ENCODE data around the gene SIRT2.

Gene SIRT2

DNA sequence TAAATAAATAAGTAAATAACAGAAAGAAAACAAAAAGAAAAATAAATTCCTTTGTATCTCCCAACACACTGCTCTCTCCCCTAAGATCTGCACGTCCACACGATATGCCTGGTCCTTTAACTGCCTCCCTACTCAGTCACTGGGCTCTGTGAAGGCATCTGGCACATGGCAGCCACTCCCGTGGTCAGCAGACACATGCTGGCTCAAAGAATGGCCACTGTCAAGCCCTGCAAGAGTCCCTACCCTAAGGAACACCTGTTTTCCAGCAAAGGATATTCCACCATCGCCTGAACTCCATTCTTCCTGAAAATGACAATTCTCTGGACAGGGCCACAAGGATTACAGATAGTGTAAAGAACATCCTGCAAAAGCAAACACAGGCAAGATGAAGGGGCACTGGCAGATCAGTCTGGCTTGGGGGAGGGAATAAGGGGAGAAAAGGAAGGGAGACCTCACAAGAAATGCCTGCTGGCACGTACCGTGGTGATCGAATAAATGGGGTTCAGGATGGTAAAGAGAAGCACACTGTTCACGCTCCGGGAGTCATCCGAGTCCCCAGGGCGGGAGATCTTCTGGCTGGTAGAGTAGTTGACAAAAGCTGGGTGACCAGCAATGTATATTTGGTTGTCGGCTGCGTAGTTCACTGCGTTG, 53.9 kb downstream of the SIRT2 start:
- no peak for DNase-seq (ENCODE audit: low read depth in 2 of 2, low spot score in 1 of 2)

- no peak for DNase-seq (ENCODE audit: low read depth in 2 of 2, low spot score in 1 of 2)
These were observed 55.2 kb downstream of the SIRT2 start for GRCh38 chr19:38844093-38844686.

DNA sequence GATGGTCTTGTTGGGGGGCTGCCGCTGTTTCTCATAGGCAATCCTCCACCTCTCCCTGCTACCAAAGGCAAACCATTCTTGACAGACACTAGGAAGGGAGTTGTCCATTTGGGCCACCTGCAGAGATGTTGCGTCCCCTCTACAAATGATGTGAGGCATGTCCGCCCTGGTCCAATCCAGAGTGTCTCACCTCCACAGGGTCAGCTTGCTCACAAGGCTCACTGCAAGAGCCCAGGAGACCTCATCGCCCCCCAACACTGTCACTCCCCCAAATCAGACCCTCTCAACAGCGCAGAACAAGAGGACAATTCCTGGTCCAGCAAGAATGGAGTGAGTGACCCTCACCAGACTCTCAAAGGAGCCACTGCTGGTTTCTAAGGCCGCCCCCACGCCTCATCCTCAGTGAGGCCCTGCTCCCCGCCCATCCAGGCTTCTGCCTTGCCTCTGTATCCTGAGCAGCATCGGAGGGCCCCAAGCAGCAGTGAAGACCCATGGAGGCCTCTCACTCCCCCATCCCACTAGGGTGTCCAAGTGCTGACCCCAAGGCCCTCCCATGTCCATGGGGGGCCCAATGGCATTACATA, 56.2 kb downstream of the SIRT2 start:
- no peak for DNase-seq (ENCODE audit: low read depth in 2 of 2, low spot score in 1 of 2)

GRCh38 chr19:38842439-38843174, 56.8 kb downstream of the SIRT2 start:
- peak in 1 of 2 donors; percentile 24 for DNase-seq (ENCODE audit: low read depth in 2 of 2, low spot score in 1 of 2)

DNA sequence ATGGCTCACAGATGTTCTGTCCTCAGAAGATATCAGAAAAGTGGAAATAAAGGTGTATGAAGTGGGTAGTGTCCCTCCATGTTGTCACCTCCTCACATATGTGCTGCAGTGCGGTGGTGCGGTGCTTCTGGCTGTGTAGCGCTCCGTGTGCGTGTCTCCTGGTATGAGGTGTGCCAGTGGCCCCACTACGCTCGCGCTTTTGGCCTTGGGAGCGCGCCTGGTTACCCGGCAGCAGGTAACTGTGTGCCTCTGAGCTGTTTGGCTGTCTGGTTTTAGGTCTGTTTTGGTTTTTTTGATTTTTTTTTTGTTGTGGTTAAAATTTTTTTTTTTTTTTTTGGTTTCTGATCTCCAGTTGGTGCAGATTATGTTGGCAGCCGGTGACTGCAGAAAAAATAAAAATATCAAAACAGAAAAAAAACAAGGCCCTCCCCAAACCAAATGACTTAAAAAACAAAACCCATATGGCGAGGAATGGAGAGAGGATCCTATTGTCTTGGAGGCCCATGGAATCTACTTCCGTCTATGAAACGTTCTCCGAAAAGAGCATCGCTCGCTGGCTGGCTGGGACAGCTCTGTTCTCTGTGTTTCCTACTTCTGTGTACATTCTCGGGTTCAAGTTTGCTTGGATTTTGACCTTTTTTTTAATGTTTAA, 57.5 kb downstream of the SIRT2 start:
- DNase-seq (ENCODE audit: low read depth in 2 of 2, low spot score in 1 of 2) = no peak

- no peak for DNase-seq (ENCODE audit: low read depth in 2 of 2, low spot score in 1 of 2)
These were observed 58.1 kb downstream of the SIRT2 start for GRCh38 chr19:38841180-38841766.

DNA sequence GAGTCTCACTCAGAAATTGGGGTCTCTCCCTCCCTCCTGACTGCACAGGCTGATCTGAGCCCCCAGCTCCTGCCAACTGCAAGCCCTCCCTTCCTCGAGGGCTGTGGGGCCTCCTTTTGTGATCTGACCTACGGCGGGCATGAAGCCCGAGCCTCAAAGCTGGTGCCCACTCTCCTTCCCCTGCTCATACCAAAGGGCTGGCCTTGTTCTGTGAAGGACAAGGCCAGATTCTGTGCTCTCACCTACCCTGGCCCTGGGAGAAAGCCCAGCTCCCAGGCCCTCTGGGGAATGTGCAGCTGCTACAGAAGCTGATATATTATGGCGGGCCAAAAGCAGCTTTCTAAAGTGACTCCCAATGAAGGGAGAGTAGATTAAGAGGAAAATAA, 58.8 kb downstream of the SIRT2 start:
- DNase-seq (ENCODE audit: low read depth in 2 of 2, low spot score in 1 of 2) = no peak

DNA sequence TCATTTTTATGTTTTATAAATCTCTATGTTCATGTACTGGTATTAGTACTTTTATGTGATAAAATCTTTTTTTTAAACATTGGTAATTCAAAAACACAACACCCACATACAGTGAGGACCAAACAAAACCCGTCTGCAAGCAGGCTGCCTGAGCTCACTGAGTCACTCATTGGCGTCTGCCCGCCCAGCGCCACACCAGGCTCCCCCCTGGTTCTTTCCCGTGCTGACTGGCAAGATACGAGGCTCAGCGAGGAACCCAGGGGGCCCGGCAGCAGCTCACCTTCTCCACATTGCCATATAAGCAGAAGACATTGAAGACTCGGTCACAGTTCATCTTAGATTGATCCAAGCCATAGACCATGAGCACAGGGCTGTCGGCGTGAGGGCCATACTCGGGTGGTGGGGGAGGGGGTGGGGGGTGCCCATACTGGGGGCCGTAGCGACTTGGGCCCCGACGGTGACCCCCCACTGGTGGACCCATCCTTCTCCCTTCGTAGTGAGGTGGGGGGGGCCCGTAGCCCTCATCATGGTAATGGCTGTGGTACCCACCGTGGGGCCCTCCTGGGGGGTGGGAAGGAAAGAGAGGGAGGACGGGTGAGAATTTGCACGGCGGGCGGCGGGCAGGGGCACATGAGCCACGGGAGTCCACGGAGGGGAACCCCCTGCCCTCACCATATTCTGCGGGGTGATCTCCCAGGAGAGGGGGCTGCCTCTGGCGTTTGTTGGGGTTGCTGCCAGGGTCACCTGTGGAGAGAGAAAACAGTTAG, 59.4 kb downstream of the SIRT2 start:
- DNase-seq (ENCODE audit: low read depth in 2 of 2, low spot score in 1 of 2) = no peak

DNA sequence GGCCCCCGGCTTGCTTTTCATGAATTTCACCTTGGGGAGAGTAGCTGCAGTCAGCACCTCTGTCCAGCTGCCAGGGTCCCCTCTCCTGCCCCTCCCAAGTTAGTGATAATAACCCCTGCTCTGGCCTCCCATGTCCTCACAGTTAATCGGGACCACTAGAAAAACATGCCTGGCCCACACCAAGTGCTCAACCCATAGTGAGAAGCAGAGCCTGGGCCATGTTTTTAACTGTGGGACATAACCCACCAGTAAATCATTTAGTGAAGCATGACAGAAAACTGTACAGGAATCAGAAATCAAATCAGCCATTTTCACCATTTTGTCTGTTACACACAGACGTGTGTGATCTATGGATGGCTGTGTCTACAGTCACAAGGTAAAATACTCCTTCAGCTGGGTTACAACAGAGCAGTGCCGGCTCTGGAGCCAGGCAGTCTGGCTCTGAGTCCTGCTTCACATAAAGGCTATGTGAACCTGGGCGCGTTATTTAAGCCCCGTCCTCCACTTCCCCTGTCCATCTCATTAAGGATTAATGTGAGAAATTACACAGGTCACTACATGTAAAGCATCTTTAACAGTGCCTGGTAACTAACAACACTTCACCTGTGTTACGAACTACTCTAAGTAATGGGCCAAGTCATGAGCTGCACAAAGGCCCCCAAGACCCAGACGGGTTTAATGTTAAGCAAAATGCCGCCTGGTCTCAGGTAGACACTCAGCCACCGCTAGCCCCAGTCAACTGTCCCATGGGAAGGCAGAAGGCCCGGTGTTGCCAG, 60.2 kb downstream of the SIRT2 start:
- no peak for DNase-seq (ENCODE audit: low read depth in 2 of 2, low spot score in 1 of 2)

GRCh38 chr19:38838208-38838985, 61.0 kb downstream of the SIRT2 start:
- DNase-seq (ENCODE audit: low read depth in 2 of 2, low spot score in 1 of 2) = peak; percentile 31 to 44

GRCh38 chr19:38837656-38838121, 61.7 kb downstream of the SIRT2 start:
- no peak for DNase-seq (ENCODE audit: low read depth in 2 of 2, low spot score in 1 of 2)

GRCh38 chr19:38836983-38837626, 62.3 kb downstream of the SIRT2 start:
- DNase-seq (ENCODE audit: low read depth in 2 of 2, low spot score in 1 of 2) = no peak

DNA sequence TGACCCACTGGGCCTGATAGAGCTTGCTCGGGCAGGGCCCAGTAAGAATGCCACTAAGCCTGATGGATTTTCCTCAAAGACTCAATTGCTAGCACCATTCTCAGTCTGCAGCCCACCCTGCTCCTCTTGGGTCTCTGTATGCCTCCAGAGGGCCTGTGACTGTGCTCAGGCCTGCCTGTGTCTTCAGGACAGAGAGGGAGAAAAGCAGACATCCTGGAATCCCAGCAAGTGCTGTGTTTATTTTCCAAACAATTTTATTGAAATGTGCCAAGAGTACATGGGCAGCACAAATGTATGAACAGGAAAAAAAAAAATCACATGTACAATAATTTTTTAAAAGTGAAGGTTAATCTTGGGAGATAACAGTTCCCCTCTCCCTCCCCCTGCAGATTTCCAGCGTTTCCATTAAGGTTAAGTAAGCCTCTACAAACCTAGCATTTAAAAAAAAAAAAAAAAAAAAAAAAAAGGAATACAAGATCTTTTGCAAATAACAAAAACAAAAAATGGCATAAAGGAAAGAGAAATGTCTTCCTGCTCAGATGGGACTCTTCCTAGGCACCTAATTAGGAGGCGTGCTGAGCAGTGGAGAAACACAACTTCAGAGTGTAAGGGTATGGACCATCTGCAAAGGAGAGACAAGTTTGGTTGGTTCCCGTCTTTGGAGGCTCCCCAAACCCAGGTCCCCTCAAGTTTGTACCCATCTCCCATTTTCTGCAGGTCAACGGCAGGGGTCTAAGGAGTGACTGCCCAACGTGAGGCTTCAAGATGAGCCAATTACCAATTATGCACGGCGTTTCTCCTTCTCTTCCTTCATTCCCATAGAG, 63.0 kb downstream of the SIRT2 start:
- no peak for DNase-seq (ENCODE audit: low read depth in 2 of 2, low spot score in 1 of 2)

- no peak for DNase-seq (ENCODE audit: low read depth in 2 of 2, low spot score in 1 of 2)
These were observed 64.8 kb downstream of the SIRT2 start for GRCh38 chr19:38834590-38834989.

DNA sequence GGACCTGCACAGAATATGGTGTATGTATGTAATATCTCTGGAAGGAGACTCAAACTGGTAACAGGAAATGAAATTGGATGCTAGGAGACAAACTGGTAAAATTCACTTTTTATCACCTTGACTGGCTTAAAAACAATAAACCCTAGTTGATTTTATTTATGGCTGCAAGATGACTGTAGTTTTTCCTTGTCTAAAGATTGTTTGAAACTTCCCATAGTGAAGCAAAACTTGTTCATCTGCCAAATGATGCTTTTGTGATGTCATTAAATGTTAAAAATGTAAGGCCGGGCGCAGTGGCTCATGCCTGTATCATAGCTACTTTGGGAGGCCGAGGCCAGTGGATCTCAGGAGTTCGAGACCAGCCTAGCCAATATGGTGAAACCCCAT, 65.3 kb downstream of the SIRT2 start:
- DNase-seq (ENCODE audit: low read depth in 2 of 2, low spot score in 1 of 2) = no peak

DNA sequence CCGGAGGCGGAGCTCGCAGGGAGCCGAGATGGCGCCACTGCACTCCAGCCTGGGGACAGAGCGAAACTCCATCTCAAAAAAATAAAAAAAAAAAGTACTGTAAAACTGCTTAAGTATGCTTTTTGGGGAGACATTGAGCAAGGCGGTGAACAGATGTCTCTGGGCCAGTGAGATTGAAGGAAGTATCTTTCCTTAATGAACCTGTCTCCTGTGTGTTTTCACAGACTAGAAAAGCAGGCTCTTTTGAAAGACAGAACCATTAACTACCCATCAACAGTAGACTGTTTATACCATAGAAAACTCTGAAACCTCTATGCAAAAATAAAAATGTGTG, 66.4 kb downstream of the SIRT2 start:
- DNase-seq (ENCODE audit: low read depth in 2 of 2, low spot score in 1 of 2) = no peak

- no peak for DNase-seq (ENCODE audit: low read depth in 2 of 2, low spot score in 1 of 2)
These were observed 68.2 kb downstream of the SIRT2 start for GRCh38 chr19:38831142-38831605.
